Measurements from ENCODE around the gene CCDC181. TPM values are rescaled to one million over a fixed set of nuclear protein-coding genes. Genes with fewer than 3 reads are reported as not detected.

CCDC181 gene
- polyA plus RNA-seq, 1 of the 3 experiments (the other 2 are of a cell fraction), result 1.2 TPM

GRCh38 chr1:169452921-169453320 lies 25.6 kb upstream of the CCDC181 start (continued):
- no peak for TF ChIP-seq JUND (IDR thresholded peaks at IDR 0.05)
- TF ChIP-seq SMC3 (IDR thresholded peaks at IDR 0.05; ENCODE audit: low read depth, low read length), result no peak
- no peak for TF ChIP-seq GATA2 (CRISPR knock-in tag; IDR thresholded peaks at IDR 0.05)
- TF ChIP-seq GABPA (IDR thresholded peaks at IDR 0.05; ENCODE audit: low read depth), result no peak
- no peak for TF ChIP-seq RCOR1 (IDR thresholded peaks at IDR 0.05; ENCODE audit: low read length)
- no peak for TF ChIP-seq POLR2AphosphoS5 (IDR thresholded peaks at IDR 0.05; ENCODE audit: low read depth, low read length)

- Histone ChIP-seq H4K20me1 (ENCODE audit: insufficient read depth) (no peaks in the 10 kb centered on the region), H3K9ac (no peak overlapping the region), H3F3A (replicated peaks; ENCODE audit: insufficient read depth) (no peaks in the 10 kb centered on the region), H3K27me3 (ENCODE audit: insufficient read depth) (no peaks in the 10 kb centered on the region), H3K9me3 (no peaks in the 10 kb centered on the region), H3K9me2 (no peaks in the 10 kb centered on the region), H3K79me2 (ENCODE audit: insufficient read depth) (no peaks in the 10 kb centered on the region), H3K36me3 (replicated peaks in 1 of 2; ENCODE audit: control insufficient read depth in 1 of 2, insufficient read depth in 2 of 2, low read length in 1 of 2) (no peaks in the 10 kb centered on the region), H3K4me3 (ENCODE audit: low read depth in 2 of 2, low read length in 1 of 2) (no peak overlapping the region), H3K4me1 (ENCODE audit: control insufficient read depth in 1 of 2, insufficient read depth in 2 of 2, low read depth in 1 of 2, low read length in 1 of 2) (no peaks in the 10 kb centered on the region; a peak in 1 of 4 replicates), H3K4me2 (no peak overlapping the region), H2AFZ (ENCODE audit: low read depth) (no peak overlapping the region), H3K27ac (ENCODE audit: low read depth in 2 of 2, low read length in 1 of 2) (no peak overlapping the region)
- no peak for TF ChIP-seq SIN3A (IDR thresholded peaks at IDR 0.05; ENCODE audit: borderline replicate concordance, low read depth, low read length)
- no peak for TF ChIP-seq JUND (IDR thresholded peaks at IDR 0.05)
- TF ChIP-seq YY1 (IDR thresholded peaks at IDR 0.05; ENCODE audit: low read depth), result no peak
- TF ChIP-seq RCOR1 (IDR thresholded peaks at IDR 0.05; ENCODE audit: low read length), result no peak
- no peak for TF ChIP-seq PBX3 (IDR thresholded peaks at IDR 0.05)
- TF ChIP-seq MXI1 (IDR thresholded peaks at IDR 0.05; ENCODE audit: low read depth, low read length), result no peak
- no peak for TF ChIP-seq TAF1 (IDR thresholded peaks at IDR 0.05; ENCODE audit: borderline replicate concordance, low read depth, low read length)
- TF ChIP-seq EP300 (IDR thresholded peaks at IDR 0.05; ENCODE audit: borderline replicate concordance in 1 of 2, low read depth in 1 of 2, low read length in 1 of 2), result no peak
- TF ChIP-seq GABPA (IDR thresholded peaks at IDR 0.05; ENCODE audit: low read depth), result no peak
- no peak for TF ChIP-seq NRF1 (IDR thresholded peaks at IDR 0.05; ENCODE audit: low read depth, low read length)
- TF ChIP-seq POLR2AphosphoS5 (IDR thresholded peaks at IDR 0.05; ENCODE audit: low read depth, low read length), result no peak
- no peak for TF ChIP-seq RXRA (IDR thresholded peaks at IDR 0.05; ENCODE audit: borderline replicate concordance, low read depth)
- no peak for TF ChIP-seq TEAD4 (IDR thresholded peaks at IDR 0.05; ENCODE audit: borderline replicate concordance, insufficient read depth)
- ChIA-PET POLR2A (interaction anchor here (0.7 kb wide), 1 partner anchor 494 kb away, joined by 4 read pairs; no protein-coding TSS in a partner anchor), CTCF (interaction anchor here (1.2 to 1.4 kb wide), 2 partner anchors 15 to 95 kb away, joined by 3 to 4 read pairs; no protein-coding TSS in a partner anchor)
- no peak for DNase-seq
- 82% methylated on average over 1 of the region's 1 CpG for WGBS (ENCODE audit: low lambda C conversion rate)
Observed at GRCh38 chr1:169451218-169451824, 24.0 kb upstream of the CCDC181 start.

- H3F3A ChIP-seq (replicated peaks; ENCODE audit: insufficient read depth), result no peaks in the 10 kb centered on the region
- H3K36me3 ChIP-seq (replicated peaks in 1 of 2; ENCODE audit: control insufficient read depth in 1 of 2, insufficient read depth in 2 of 2, low read length in 1 of 2), result no peaks in the 10 kb centered on the region
- no peaks in the 10 kb centered on the region for H3K9me3 ChIP-seq
- no peaks in the 10 kb centered on the region for H3K9me2 ChIP-seq
- DNase-seq, result no peak
- POLR2A ChIA-PET, result no interaction called here
- peaks cover 7% of the 10 kb centered on the region; the same call in 1 of the 2 replicates for H3K27me3 ChIP-seq (ENCODE audit: insufficient read depth)
- 38% methylated on average over 3 of the region's 3 CpGs for WGBS (ENCODE audit: low lambda C conversion rate)
- no peak overlapping the region for H3K9ac ChIP-seq
- no peak overlapping the region for H3K4me2 ChIP-seq
- CTCF ChIA-PET, result interaction anchor here (1.3 kb wide), 1 partner anchor 10 kb away, joined by 4 read pairs; no protein-coding TSS in a partner anchor
- H3K4me3 ChIP-seq (ENCODE audit: low read depth in 2 of 2, low read length in 1 of 2), result no peak overlapping the region
- H2AFZ ChIP-seq (ENCODE audit: low read depth), result no peak overlapping the region
- no peaks in the 10 kb centered on the region for H3K79me2 ChIP-seq (ENCODE audit: insufficient read depth)
- H4K20me1 ChIP-seq (ENCODE audit: insufficient read depth), result no peaks in the 10 kb centered on the region
- H3K4me1 ChIP-seq (ENCODE audit: control insufficient read depth in 1 of 2, insufficient read depth in 2 of 2, low read depth in 1 of 2, low read length in 1 of 2), result no peaks in the 10 kb centered on the region; a peak in 1 of 4 replicates
- H3K27ac ChIP-seq (ENCODE audit: low read depth in 2 of 2, low read length in 1 of 2), result no peak overlapping the region
- TF ChIP-seq YY1 (IDR thresholded peaks at IDR 0.05; ENCODE audit: low read depth), result no peak
- TF ChIP-seq RFX5 (IDR thresholded peaks at IDR 0.05; ENCODE audit: low read length), result no peak
- TF ChIP-seq FOSL2 (IDR thresholded peaks at IDR 0.05; ENCODE audit: borderline replicate concordance, low read depth), result no peak
- no peak for TF ChIP-seq RCOR1 (IDR thresholded peaks at IDR 0.05; ENCODE audit: low read length)
- TF ChIP-seq JUND (IDR thresholded peaks at IDR 0.05), result no peak
- TF ChIP-seq USF2 (IDR thresholded peaks at IDR 0.05; ENCODE audit: borderline replicate concordance, low read depth, low read length), result no peak
- TF ChIP-seq USF1 (IDR thresholded peaks at IDR 0.05; ENCODE audit: borderline replicate concordance, low read depth), result no peak
- no peak for TF ChIP-seq CTCF (IDR thresholded peaks at IDR 0.05)
- TF ChIP-seq SMC3 (IDR thresholded peaks at IDR 0.05; ENCODE audit: low read depth, low read length), result no peak
Observed at GRCh38 chr1:169443923-169444322, 16.6 kb upstream of the CCDC181 start.

Data from SK-N-SH (cell line).